HG02571 (cell line): Measurements from ENCODE around the gene RRBP1.
"Not testable (repeated sequence)": the region's sequence is repeated elsewhere in the genome, so short reads cannot be mapped to it uniquely, and the experiment has no call there.

Source experiments
- ATAC-seq: cut with Tn5 transposase; IDR thresholded peaks from one replicate; pipeline ENCODE4 v1.9.1; 2021; ENCODE audit warnings: mild to moderate bottlenecking, moderate library complexity; ENCODE audit not compliant: unreplicated experiment

Gene RRBP1

GRCh38 chr20:17664025-17664633, 17.9 kb downstream of the RRBP1 start:
- ATAC-seq = no peak

- ATAC-seq = no peak
Observed at GRCh38 chr20:17663486-17663885, 18.6 kb downstream of the RRBP1 start.

- no peak for ATAC-seq
Observed at GRCh38 chr20:17663040-17663399, 19.0 kb downstream of the RRBP1 start.

- ATAC-seq = no peak
Observed at GRCh38 chr20:17662333-17663039, 19.6 kb downstream of the RRBP1 start.

- ATAC-seq = no peak
Observed at GRCh38 chr20:17661121-17661744, 20.8 kb downstream of the RRBP1 start.

GRCh38 chr20:17660667-17661066, 21.4 kb downstream of the RRBP1 start:
- ATAC-seq = no peak

- no peak for ATAC-seq
Observed at GRCh38 chr20:17659801-17660200, 22.2 kb downstream of the RRBP1 start.

GRCh38 chr20:17659344-17659743, 22.7 kb downstream of the RRBP1 start:
- not testable (repeated sequence) for ATAC-seq

- no peak for ATAC-seq
Observed at GRCh38 chr20:17658648-17658993, 23.4 kb downstream of the RRBP1 start.

GRCh38 chr20:17657898-17658647, 24.0 kb downstream of the RRBP1 start:
- ATAC-seq = no peak

- no peak for ATAC-seq
Observed at GRCh38 chr20:17657079-17657825, 24.8 kb downstream of the RRBP1 start.

- no peak for ATAC-seq
Observed at GRCh38 chr20:17655865-17656479, 26.1 kb downstream of the RRBP1 start.

GRCh38 chr20:17655286-17655651, 26.8 kb downstream of the RRBP1 start:
- no peak for ATAC-seq

GRCh38 chr20:17654649-17655285, 27.3 kb downstream of the RRBP1 start:
- no peak for ATAC-seq

- ATAC-seq = no peak
Observed at GRCh38 chr20:17653835-17654648, 28.0 kb downstream of the RRBP1 start.

- ATAC-seq = no peak
Observed at GRCh38 chr20:17652411-17652810, 29.6 kb downstream of the RRBP1 start.

- ATAC-seq = no peak
Observed at GRCh38 chr20:17651760-17652388, 30.2 kb downstream of the RRBP1 start.

GRCh38 chr20:17651129-17651759, 30.8 kb downstream of the RRBP1 start:
- ATAC-seq = no peak
